IMR-90 (cell line): Measurements from ENCODE around the gene SPNS2. TPM values are rescaled to one million over a fixed set of nuclear protein-coding genes. Genes with fewer than 3 reads are reported as not detected.

Source experiments
- ATAC-seq: fragments of 200-7000 bp; cut with Tn5 transposase; 2 replicates; pipeline ENCODE4 v1.9.1; 2020; ENCODE audit warnings: low read depth, mild to moderate bottlenecking, moderate library complexity
- BruUV-seq: library from RNA; stranded (reverse); fragments of 400-500 nt; replicated peaks from 2 replicates; lab custom pipeline; 2021; lab: Mats Ljungman, UMichigan
- CTCF ChIA-PET: fragments of 300-600 bp; formaldehyde crosslinking; extraction: SDS; loops from one replicate; lab custom pipeline; 2021; ENCODE audit warnings: antibody characterized with exemption; lab: Yijun Ruan, JAX
- POLR2A ChIA-PET: fragments of 300-600 bp; sonication (Branson Sonifier 250); formaldehyde crosslinking; loops from one replicate; lab custom pipeline; 2022; ENCODE audit warnings: antibody characterized with exemption; ENCODE audit not compliant: unreplicated experiment; lab: Charles Lee
- DNase-seq: peaks from one replicate; pipeline ENCODE4 v3.0.0; 2013
- H2AFZ ChIP-seq: replicated peaks from 2 replicates; pipeline ENCODE3; 2013; ENCODE audit warnings: low read length, mild to moderate bottlenecking; ENCODE audit not compliant: poor library complexity
- H2AK5ac ChIP-seq: 2 replicates; pipeline ENCODE4 v1.6.1; 2013; ENCODE audit warnings: low read depth, low read length, inconsistent platforms
- H2AK9ac ChIP-seq: replicated peaks from 2 replicates; pipeline ENCODE3; 2013; ENCODE audit warnings: mild to moderate bottlenecking, low read depth, low read length, moderate library complexity; ENCODE audit not compliant: poor library complexity
- H2BK120ac ChIP-seq: 2 replicates; pipeline ENCODE4 v1.6.1; 2013; ENCODE audit warnings: low read depth, low read length, inconsistent platforms
- H2BK15ac ChIP-seq: 3 replicates; pipeline ENCODE4 v1.6.1; 2013; ENCODE audit warnings: low read depth, low read length, inconsistent platforms
- H2BK20ac ChIP-seq: 2 replicates; pipeline ENCODE4 v1.6.1; 2013; ENCODE audit warnings: low read depth, mild to moderate bottlenecking, inconsistent platforms, low read length, moderate library complexity
- H2BK5ac ChIP-seq: 2 replicates; pipeline ENCODE4 v1.6.1; 2013; ENCODE audit warnings: mild to moderate bottlenecking, low read depth, low read length, inconsistent platforms; ENCODE audit not compliant: poor library complexity, severe bottlenecking
- H3K14ac ChIP-seq: replicated peaks from 2 replicates; pipeline ENCODE4 v1.6.1; 2013; ENCODE audit warnings: low read depth, low read length, inconsistent platforms
- H3K18ac ChIP-seq: 2 replicates; pipeline ENCODE4 v1.6.1; 2013; ENCODE audit warnings: low read depth, low read length, control low read depth
- H3K23ac ChIP-seq: 2 replicates; pipeline ENCODE4 v1.6.1; 2013; ENCODE audit warnings: low read depth, low read length, inconsistent platforms
- H3K27ac ChIP-seq: 2 replicates; pipeline ENCODE4 v1.5.1; 2013; ENCODE audit warnings: mild to moderate bottlenecking, control low read depth, low read length; ENCODE audit not compliant: insufficient read depth
- H3K27me3 ChIP-seq: 2 replicates; pipeline ENCODE4 v1.6.1; 2013; ENCODE audit warnings: low read length; ENCODE audit not compliant: control insufficient read depth, insufficient read depth
- H3K36me3 ChIP-seq: 2 replicates; pipeline ENCODE4 v1.6.1; 2013; ENCODE audit warnings: low read length, mixed read lengths; ENCODE audit not compliant: control insufficient read depth, insufficient read depth
- H3K4ac ChIP-seq: 2 replicates; pipeline ENCODE4 v1.6.1; 2013; ENCODE audit warnings: low read depth, low read length, inconsistent platforms
- H3K4me1 ChIP-seq: 2 replicates; pipeline ENCODE4 v1.6.1; 2013; ENCODE audit warnings: low read length, mixed read lengths; ENCODE audit not compliant: control insufficient read depth, insufficient read depth
- H3K4me2 ChIP-seq: 2 replicates; pipeline ENCODE4 v1.6.1; 2013; ENCODE audit warnings: low read depth, mild to moderate bottlenecking, control low read depth, low read length, moderate library complexity
- H3K4me3 ChIP-seq: 2 replicates; pipeline ENCODE4 v1.5.1; 2013; ENCODE audit warnings: low read depth, mild to moderate bottlenecking, control low read depth, low read length, moderate library complexity; ENCODE audit not compliant: insufficient read depth
- H3K56ac ChIP-seq: 2 replicates; pipeline ENCODE4 v1.6.1; 2013; ENCODE audit warnings: low read length, inconsistent platforms; ENCODE audit not compliant: insufficient read depth; ENCODE audit errors: extremely low read depth
- H3K79me1 ChIP-seq, 2 experiments: 2 replicates each; pipeline ENCODE4 v1.6.1; 2013; ENCODE audit warnings: low read length in 2 of 2, inconsistent platforms in 1 of 2, low read depth in 1 of 2
- H3K9ac ChIP-seq: 2 replicates; pipeline ENCODE4 v1.6.1; 2013; ENCODE audit warnings: low read depth, low read length, control low read depth
- H3K9me1 ChIP-seq: 2 replicates; pipeline ENCODE4 v1.6.1; 2013; ENCODE audit warnings: low read length, inconsistent platforms; ENCODE audit not compliant: insufficient read depth
- H3K9me3 ChIP-seq: 2 replicates; pipeline ENCODE4 v1.6.1; 2013; ENCODE audit warnings: low read length; ENCODE audit not compliant: control insufficient read depth, insufficient read depth
- H4K20me1 ChIP-seq: 2 replicates; pipeline ENCODE4 v1.6.1; 2013; ENCODE audit warnings: low read length, inconsistent platforms; ENCODE audit not compliant: insufficient read depth
- H4K5ac ChIP-seq: 2 replicates; pipeline ENCODE4 v1.6.1; 2013; ENCODE audit warnings: mild to moderate bottlenecking, low read depth, low read length, control low read depth
- H4K8ac ChIP-seq, 2 experiments: 2 replicates each; pipeline ENCODE4 v1.6.1; 2013; ENCODE audit warnings: low read depth in 2 of 2, low read length in 2 of 2, control low read depth in 1 of 2, inconsistent platforms in 1 of 2
- H4K91ac ChIP-seq: 2 replicates; pipeline ENCODE4 v1.6.1; 2013; ENCODE audit warnings: low read depth, low read length, inconsistent platforms; ENCODE audit not compliant: insufficient read depth
- BHLHE40 ChIP-seq: fragments of 150-350 bp; IDR thresholded peaks from 2 replicates; pipeline ENCODE4 v1.6.1; 2016; ENCODE audit warnings: mild to moderate bottlenecking, low read depth, low read length
- CEBPB ChIP-seq: IDR thresholded peaks from 2 replicates; pipeline ENCODE4 v1.6.1; 2012; ENCODE audit warnings: low read depth, low read length, improper control_type of control experiment
- MAZ ChIP-seq: IDR thresholded peaks from 2 replicates; pipeline ENCODE4 v1.6.1; 2012; ENCODE audit warnings: low read depth, mild to moderate bottlenecking, low read length, improper control_type of control experiment, moderate library complexity, borderline replicate concordance
- MXI1 ChIP-seq: IDR thresholded peaks from 2 replicates; pipeline ENCODE4 v1.6.1; 2012; ENCODE audit warnings: low read depth, mild to moderate bottlenecking, low read length, moderate library complexity, borderline replicate concordance
- NFE2L2 ChIP-seq: fragments of 150-350 bp; IDR thresholded peaks from 2 replicates; pipeline ENCODE4 v1.6.1; 2016; ENCODE audit warnings: low read depth, mild to moderate bottlenecking, low read length
- RCOR1 ChIP-seq: IDR thresholded peaks from 2 replicates; pipeline ENCODE4 v1.6.1; 2012; ENCODE audit warnings: mild to moderate bottlenecking, low read length, improper control_type of control experiment; ENCODE audit not compliant: insufficient replicate concordance
- SMC3 ChIP-seq: fragments of 150-350 bp; IDR thresholded peaks from 2 replicates; pipeline ENCODE4 v1.6.1; 2016; ENCODE audit warnings: low read depth, mild to moderate bottlenecking, antibody characterized with exemption, low read length, moderate library complexity
- WGBS, 2 experiments: methylation state at CpG; one replicate each; pipeline versions ENCODE4 v1.1.5 to v1.1.7; 2013; ENCODE audit warnings: missing lambda C conversion rate in 2 of 2; ENCODE audit not compliant: insufficient read length in 1 of 2; ENCODE audit errors: extremely low coverage in 2 of 2; 5-methylcytosine and 5-hydroxymethylcytosine counted together
- dilution Hi-C: fragments of 300-500 bp; cut with HindIII; formaldehyde crosslinking; loops from one replicate; pipeline ENCODE4 v1.14.3; 2018; ENCODE audit warnings: low sequenced_read_pairs; ENCODE audit not compliant: unreplicated experiment
- in situ Hi-C: fragments of 300-500 bp; cut with MboI; formaldehyde crosslinking; loops from 3 replicates; pipeline ENCODE4 v1.14.3; 2019; ENCODE audit warnings: low sequenced_read_pairs, inconsistent platforms, mixed read lengths
- intact Hi-C: fragments of 100-400 bp; cut with micrococcal nuclease; formaldehyde crosslinking; loops from 2 replicates; pipeline ENCODE4 v1.10.0; 2022
- polyA plus RNA-seq, 3 experiments: library from polyadenylated mRNA; depleted of rRNA; stranded (reverse); fragments of >200 nt; gene quantifications; 2 replicates each; pipeline ENCODE4 v1.2.3, GENCODE V29; 2012; ENCODE audit warnings: low replicate concordance in 1 of 3
- total RNA-seq: library from RNA; depleted of rRNA; stranded (reverse); fragments of >200 nt; gene quantifications from 2 replicates; pipeline ENCODE4 v1.2.3, GENCODE V29; 2012
- TF ChIP-seq, protein P1 (sequence below): fragments of 150-350 bp; IDR thresholded peaks from 2 replicates; pipeline ENCODE4 v1.6.1; 2016; ENCODE audit warnings: low read depth, mild to moderate bottlenecking, low read length, moderate library complexity, borderline replicate concordance
- TF ChIP-seq, protein P2 (sequence below): conservative IDR thresholded peaks from 2 replicates; pipeline ENCODE4 v1.5.1; 2012; ENCODE audit warnings: mild to moderate bottlenecking, low read depth, low read length, improper control_type of control experiment
- TF ChIP-seq, protein P3 (sequence below): fragments of 150-350 bp; IDR thresholded peaks from 2 replicates; pipeline ENCODE4 v1.6.1; 2017; ENCODE audit warnings: mild to moderate bottlenecking, antibody characterized with exemption, low read length, low read depth

SPNS2 gene
- total and polyA plus RNA-seq, 2 of the 4 experiments (the other 2 are of a cell fraction) = under 0.01 TPM; not detected in 1

DNA sequence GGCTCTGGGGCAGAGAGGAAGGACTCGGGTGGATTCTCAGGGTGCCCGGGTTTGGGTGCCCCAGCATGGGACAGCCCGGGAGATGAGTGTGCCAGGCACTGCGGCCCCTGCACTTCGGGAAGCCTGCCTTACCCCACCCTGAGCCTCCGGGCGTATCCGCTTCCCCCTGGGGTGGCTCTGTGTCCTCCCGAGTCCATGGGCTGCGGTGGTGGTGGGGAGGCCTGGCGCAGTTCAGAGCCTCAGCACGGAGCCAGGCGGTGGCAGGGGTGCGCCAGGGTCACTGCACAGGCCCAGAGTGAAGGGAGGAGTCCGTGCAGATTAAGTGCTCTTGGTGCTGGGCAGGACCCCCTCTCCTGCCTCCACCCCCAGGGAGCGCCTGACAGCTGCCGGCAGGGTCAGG is 35.8 kb downstream of the SPNS2 start:
- H3K4me1 ChIP-seq = peaks cover 3% of the 10 kb centered on the region; the same call in 1 of the 2 replicates
- H3K4ac ChIP-seq = no peak overlapping the region
- no peak overlapping the region for H3K4me3 ChIP-seq
- H3K36me3 ChIP-seq = peaks cover 17% of the 10 kb centered on the region
- H3K23ac ChIP-seq = no peak overlapping the region
- H3K27me3 ChIP-seq = peaks cover 8% of the 10 kb centered on the region
- intact Hi-C loops (no loop called here), in situ Hi-C loops (no loop called here), dilution Hi-C loops (no loop called here)
- BruUV-seq = no TSS peak
- H3K9me1 ChIP-seq = no peaks in the 10 kb centered on the region
- TF ChIP-seq, protein P1, sequence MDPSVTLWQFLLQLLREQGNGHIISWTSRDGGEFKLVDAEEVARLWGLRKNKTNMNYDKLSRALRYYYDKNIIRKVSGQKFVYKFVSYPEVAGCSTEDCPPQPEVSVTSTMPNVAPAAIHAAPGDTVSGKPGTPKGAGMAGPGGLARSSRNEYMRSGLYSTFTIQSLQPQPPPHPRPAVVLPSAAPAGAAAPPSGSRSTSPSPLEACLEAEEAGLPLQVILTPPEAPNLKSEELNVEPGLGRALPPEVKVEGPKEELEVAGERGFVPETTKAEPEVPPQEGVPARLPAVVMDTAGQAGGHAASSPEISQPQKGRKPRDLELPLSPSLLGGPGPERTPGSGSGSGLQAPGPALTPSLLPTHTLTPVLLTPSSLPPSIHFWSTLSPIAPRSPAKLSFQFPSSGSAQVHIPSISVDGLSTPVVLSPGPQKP = no peak
- no peak for TF ChIP-seq CEBPB
- no peak for TF ChIP-seq RCOR1
- TF ChIP-seq, protein P2, sequence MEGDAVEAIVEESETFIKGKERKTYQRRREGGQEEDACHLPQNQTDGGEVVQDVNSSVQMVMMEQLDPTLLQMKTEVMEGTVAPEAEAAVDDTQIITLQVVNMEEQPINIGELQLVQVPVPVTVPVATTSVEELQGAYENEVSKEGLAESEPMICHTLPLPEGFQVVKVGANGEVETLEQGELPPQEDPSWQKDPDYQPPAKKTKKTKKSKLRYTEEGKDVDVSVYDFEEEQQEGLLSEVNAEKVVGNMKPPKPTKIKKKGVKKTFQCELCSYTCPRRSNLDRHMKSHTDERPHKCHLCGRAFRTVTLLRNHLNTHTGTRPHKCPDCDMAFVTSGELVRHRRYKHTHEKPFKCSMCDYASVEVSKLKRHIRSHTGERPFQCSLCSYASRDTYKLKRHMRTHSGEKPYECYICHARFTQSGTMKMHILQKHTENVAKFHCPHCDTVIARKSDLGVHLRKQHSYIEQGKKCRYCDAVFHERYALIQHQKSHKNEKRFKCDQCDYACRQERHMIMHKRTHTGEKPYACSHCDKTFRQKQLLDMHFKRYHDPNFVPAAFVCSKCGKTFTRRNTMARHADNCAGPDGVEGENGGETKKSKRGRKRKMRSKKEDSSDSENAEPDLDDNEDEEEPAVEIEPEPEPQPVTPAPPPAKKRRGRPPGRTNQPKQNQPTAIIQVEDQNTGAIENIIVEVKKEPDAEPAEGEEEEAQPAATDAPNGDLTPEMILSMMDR = no peak
- TF ChIP-seq MAZ = no peak
- TF ChIP-seq, protein P3, sequence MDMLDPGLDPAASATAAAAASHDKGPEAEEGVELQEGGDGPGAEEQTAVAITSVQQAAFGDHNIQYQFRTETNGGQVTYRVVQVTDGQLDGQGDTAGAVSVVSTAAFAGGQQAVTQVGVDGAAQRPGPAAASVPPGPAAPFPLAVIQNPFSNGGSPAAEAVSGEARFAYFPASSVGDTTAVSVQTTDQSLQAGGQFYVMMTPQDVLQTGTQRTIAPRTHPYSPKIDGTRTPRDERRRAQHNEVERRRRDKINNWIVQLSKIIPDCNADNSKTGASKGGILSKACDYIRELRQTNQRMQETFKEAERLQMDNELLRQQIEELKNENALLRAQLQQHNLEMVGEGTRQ = no peak
- TF ChIP-seq NFE2L2 = no peak
- TF ChIP-seq SMC3 = no peak
- no peak for TF ChIP-seq MXI1
- TF ChIP-seq BHLHE40 = no peak
- no peak for DNase-seq
- no peak for ATAC-seq
- H2BK20ac ChIP-seq = no peak overlapping the region
- peaks cover 9% of the 10 kb centered on the region for H4K20me1 ChIP-seq
- H2BK120ac ChIP-seq = no peak overlapping the region
- H2AFZ ChIP-seq = no peak overlapping the region
- no peaks in the 10 kb centered on the region for H3K79me1 ChIP-seq
- no peak overlapping the region for H3K56ac ChIP-seq
- no peak overlapping the region for H3K9ac ChIP-seq
- H2BK5ac ChIP-seq = no peak overlapping the region
- H4K8ac ChIP-seq = no peak overlapping the region
- H3K9me3 ChIP-seq = no peaks in the 10 kb centered on the region
- ChIA-PET CTCF (no interaction called here), POLR2A (no interaction called here)
- no peak overlapping the region for H3K4me2 ChIP-seq
- no peak overlapping the region for H4K91ac ChIP-seq
- no peak overlapping the region for H3K14ac ChIP-seq
- H2AK9ac ChIP-seq = peak overlapping the region; percentile 5
- H2AK5ac ChIP-seq = no peak overlapping the region
- no peak overlapping the region for H4K5ac ChIP-seq
- H2BK15ac ChIP-seq = no peak overlapping the region
- 78% methylated on average over 8 of the region's 17 CpGs; no CpG with 5 or more reads in 1 of the 2 experiments for WGBS, 2 experiments
- no peak overlapping the region for H3K18ac ChIP-seq
- no peak overlapping the region for H3K27ac ChIP-seq
